Stimulated activated CD4-positive, alpha-beta T cell treated with anti-CD3 and anti-CD28 coated beads, Interleukin-1b, Interleukin-23, amount 100 ng/mL, for 24 hours (primary cell): Measurements from ENCODE around the gene C4B.
"Not testable (repeated sequence)": the region's sequence is repeated elsewhere in the genome, so short reads cannot be mapped to it uniquely, and the experiment has no call there.

Experiments used
- DNase-seq, 4 experiments: peaks; one replicate each; pipeline ENCODE4 v3.0.0-alpha.2; 2020; ENCODE audit warnings: low read depth in 4 of 4, low spot score in 1 of 4

C4B gene

DNA sequence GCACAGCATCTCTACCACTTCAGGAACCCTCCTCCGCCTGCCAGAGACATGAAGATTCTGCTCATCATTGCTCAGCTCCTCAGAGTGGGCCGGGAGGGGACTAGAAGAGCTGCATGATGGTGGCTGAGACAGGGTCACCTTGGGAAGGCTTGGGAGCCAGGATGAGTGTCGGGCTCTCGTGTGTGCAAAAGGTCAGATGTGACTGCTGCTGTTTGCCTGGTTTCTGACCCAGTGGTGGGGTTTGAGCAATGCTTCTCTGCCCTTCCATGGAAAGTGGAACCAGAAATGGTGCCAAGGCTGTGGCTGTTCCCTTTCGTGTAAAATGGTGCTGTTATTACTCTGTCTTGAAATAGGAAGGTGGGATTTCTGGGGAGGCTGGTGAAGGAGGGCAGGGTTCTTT lies 33.6 kb upstream of the C4B start:
- not testable (repeated sequence) for DNase-seq

DNA sequence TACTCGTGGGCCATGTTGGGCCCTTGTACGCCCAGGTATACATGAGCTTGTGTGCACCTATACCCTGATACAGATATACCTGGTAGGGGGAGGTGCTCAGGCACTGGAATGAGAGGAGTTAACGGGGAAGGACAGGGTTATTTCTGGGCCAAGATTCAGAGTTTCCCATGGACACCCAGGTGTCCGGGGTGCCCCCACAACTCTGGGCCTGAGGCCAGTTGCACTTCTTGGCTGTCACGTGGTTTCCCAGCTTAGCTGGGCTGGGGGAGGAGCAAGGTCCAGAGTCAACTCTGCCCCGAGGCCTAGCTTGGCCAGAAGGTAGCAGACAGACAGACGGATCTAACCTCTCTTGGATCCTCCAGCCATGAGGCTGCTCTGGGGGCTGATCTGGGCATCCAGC lies 32.9 kb upstream of the C4B start, which contains the start of gene C4A:
C4A (plus strand) TSS at position 314 of the 400 bp plus-strand sequence; CDS start at position 365, 51 bp downstream.
- not testable (repeated sequence) for DNase-seq

DNA sequence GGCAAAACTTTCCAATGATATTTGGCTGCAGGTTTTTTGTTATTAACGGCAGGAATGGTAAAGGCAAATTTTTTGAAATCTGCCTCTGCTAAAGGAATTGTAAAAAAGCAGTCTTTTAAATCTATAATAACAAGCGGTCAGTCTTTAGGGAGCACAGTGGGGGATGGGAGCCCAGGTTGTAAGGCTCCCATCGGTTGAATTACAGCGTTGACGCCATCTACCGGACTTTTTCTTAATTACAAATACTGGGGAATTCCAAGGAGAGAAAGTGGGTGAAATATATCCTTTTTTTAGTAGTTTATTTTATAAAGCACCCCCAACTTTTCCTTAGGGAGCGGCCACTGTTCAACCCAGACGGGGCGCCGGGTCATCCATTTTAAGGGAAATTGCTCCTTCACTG lies 25.2 kb upstream of the C4B start:
- not testable (repeated sequence) for DNase-seq

DNA sequence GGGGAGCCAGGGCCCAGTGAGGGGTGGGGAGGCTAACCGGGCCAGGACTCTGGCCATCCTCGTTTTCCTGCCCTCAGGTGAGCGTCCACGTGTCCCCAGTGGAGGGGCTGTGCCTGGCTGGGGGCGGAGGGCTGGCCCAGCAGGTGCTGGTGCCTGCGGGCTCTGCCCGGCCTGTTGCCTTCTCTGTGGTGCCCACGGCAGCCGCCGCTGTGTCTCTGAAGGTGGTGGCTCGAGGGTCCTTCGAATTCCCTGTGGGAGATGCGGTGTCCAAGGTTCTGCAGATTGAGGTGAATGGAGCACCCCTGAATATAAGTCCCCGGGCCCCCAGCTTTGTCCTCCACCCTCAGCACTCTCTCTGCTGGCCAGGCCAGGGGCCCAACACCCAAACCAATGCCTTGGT lies 20.2 kb upstream of the C4B start:
- DNase-seq, result not testable (repeated sequence)

DNA sequence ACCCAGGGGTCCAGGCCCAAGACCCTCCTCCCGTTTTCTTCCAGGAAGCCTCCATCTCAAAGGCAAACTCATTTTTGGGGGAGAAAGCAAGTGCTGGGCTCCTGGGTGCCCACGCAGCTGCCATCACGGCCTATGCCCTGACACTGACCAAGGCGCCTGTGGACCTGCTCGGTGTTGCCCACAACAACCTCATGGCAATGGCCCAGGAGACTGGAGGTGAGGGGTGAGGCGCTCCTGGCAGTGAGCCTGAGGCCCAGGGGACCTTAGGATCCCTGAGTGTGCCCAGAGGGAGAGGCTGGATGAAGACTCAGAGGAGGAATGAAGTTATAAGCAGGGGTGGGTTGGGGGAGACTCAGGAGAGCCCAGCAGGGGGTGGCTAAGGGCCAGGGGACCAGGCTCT lies 18.2 kb upstream of the C4B start:
- DNase-seq, result not testable (repeated sequence)

DNA sequence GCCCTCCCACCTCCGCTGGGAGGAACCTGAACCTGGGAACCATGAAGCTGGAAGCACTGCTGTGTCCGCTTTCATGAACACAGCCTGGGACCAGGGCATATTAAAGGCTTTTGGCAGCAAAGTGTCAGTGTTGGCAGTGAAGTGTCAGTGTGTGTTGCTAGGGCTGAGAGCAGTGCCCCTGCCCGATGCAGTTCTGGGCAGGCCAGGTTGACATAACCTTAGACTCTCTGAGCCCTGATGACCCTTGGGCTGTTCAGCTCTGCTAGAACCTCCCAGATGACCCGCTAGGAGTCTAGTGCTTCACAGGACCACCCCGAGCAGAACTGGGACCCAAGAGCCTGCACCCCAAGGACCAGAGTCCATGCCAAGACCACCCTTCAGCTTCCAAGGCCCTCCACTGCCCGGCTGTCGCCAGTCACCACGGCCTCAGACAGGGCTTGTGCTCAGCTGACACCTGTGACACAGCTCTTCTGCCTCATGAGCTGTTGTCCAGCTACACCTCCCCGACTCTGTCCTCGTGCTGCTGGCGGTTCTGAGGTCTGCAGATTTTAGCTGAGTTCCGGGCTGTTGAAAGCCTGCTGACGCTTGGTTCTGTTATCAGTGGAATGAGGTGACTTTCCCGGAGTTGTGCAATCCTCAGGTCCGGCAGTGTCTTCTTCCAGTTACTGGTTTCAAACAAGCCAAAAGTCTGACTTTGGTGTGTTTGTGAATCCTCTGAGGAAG lies 11.9 kb upstream of the C4B start:
- not testable (repeated sequence) for DNase-seq

DNA sequence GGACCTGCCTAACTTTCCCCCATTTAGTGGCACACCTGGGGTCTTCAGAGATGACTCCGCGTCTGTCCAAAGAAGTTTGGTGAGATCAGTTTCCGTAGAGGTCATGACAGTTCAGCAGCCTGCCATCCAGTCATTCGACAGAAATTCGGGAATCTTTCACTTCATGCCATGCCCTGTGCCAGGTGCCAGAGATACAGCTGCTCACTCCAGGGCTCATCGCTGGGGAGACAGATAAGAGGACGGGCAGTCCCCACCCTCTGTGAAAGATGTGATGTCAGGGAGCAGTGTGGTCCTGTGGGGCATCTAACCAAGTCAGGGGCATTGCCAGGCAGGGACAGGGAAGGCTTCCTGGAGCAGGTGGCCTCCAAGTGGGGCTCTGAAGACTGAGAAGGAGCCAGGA lies 11.3 kb upstream of the C4B start:
- DNase-seq, result not testable (repeated sequence)

DNA sequence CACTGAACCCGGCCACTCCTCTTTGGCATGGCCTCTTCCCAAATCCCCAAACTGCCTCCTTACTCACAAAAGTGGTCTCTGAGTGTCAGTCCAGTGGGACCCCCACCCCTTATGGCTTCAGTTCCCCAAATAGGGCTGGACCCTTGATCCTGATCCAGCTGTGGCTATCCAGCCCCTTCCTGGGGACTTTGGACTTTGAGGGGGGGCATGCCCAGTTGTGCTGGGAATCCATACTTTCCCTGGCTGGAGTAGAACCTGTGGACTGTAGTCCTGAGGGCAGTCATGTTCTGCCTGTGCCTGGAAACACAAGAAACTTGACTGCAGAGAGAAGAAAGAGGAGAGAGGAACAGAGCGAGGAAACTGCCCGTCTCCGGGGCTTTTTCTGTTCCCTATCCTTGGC lies 10.2 kb upstream of the C4B start:
- not testable (repeated sequence) for DNase-seq

DNA sequence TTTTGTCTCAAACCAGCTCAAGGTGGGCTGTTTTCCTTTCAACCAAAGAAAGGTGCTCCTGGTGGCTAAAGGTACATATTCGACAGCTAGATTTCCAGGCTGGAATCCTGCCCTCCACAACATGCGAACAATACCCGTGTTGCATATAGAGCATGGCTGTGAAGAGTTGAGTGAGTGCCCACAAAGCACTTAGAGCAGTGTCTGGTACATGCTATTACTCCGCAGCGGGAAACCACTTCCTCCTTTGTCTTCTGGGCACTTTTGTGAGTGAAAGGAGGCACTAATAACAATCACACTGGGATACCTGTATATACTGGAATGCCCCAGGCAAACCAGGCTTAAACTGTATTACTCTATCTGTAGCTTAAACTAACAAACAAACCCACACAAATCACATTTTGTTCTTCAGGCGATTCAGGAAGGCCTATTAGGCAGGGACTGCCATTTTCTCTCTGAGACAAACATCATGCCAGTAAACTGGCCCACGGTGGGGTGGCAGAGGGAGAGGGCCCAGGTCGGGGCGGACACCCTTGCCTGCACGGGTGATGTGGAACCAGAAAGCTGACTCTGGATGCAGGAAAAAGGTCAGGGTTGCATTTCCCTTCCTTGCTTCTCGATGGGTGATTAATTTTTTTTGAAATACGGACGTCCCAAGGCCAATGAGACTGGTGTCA lies 9.6 kb upstream of the C4B start:
- DNase-seq, result not testable (repeated sequence)

DNA sequence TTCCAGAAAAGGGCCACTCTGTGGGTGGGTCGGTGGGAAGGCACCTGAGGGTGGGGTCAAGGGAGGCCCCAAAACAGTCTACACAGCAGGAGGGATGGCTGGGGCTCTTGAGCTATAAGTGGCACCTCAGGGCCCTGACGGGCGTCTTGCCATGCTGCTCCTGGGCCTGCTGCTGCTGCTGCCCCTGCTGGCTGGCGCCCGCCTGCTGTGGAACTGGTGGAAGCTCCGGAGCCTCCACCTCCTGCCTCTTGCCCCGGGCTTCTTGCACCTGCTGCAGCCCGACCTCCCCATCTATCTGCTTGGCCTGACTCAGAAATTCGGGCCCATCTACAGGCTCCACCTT lies 9.1 kb upstream of the C4B start:
- not testable (repeated sequence) for DNase-seq

DNA sequence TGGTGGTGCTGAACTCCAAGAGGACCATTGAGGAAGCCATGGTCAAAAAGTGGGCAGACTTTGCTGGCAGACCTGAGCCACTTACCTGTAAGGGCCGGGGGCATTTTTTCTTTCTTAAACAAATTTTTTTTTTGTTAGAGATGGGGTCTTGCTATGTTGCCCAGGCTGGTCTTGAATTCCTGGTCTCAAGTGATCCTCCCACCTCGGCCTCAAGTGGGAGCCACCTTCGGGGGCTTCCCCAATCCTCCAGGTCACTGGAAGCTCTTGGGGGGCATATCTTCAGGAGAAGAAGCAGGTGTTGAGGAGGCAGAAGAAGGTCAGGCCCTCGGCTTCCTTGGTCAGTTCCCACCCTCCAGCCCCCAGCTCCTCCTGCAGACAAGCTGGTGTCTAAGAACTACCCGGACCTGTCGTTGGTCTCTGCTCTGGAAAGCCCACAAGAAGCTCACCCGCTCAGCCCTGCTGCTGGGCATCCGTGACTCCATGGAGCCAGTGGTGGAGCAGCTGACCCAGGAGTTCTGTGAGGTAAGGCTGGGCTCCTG lies 8.5 kb upstream of the C4B start:
- not testable (repeated sequence) for DNase-seq

DNA sequence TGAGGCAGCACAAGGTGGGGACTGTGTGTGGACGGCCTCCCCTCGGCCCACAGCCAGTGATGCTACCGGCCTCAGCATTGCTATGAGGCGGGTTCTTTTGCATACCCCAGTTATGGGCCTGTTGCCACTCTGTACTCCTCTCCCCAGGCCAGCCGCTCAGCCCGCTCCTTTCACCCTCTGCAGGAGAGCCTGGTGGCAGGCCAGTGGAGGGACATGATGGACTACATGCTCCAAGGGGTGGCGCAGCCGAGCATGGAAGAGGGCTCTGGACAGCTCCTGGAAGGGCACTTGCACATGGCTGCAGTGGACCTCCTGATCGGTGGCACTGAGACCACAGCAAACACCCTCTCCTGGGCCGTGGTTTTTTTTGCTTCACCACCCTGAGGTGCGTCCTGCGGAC lies 7.5 kb upstream of the C4B start:
- not testable (repeated sequence) for DNase-seq

DNA sequence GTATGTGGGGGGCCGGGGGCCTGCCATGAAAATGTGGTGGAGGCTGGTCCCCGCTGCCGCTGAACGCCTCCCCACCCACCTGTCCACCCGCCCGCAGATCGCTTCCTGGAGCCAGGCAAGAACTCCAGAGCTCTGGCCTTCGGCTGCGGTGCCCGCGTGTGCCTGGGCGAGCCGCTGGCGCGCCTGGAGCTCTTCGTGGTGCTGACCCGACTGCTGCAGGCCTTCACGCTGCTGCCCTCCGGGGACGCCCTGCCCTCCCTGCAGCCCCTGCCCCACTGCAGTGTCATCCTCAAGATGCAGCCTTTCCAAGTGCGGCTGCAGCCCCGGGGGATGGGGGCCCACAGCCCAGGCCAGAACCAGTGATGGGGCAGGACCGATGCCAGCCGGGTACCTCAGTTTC lies 6.6 kb upstream of the C4B start:
- not testable (repeated sequence) for DNase-seq

DNA sequence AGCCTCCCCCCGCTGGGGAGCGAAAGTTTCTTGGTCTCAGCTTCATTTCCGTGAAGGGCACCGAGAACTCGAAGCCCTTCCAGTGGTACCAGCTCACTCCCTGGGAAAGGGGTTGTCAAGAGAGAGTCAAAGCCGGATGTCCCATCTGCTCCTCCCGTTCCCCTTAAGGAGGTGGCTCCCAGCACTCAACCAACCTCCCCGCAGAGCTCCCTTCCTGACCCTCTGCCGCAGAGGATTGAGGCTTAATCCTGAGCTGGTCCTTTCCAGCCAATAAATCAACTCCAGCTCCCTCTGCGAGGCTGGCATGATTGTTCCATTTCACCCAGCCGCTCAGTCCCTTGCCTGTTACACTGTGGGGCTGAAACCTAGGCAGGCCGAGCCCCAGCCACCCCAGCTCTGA lies 6.0 kb upstream of the C4B start:
- not testable (repeated sequence) for DNase-seq

DNA sequence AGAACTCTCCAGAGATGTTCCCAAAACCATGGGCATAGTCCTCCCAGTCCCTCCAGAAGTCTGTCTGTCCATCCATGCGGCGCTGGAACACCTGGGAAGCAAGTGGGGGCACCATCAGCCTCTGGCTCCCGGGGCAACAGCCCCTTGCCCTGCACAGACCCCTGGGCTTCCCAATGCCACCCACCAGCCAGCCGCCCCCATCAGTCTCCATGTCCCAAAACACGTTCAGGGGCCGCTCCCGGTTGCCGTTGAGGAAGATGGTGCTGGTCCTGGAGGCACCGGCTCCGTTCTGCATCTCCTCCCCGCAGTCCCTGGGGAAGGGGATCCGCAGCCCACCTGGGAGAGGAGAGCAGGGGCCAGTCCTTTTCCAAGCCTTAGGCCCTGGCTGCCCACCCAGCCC lies 5.1 kb upstream of the C4B start:
- not testable (repeated sequence) for DNase-seq

DNA sequence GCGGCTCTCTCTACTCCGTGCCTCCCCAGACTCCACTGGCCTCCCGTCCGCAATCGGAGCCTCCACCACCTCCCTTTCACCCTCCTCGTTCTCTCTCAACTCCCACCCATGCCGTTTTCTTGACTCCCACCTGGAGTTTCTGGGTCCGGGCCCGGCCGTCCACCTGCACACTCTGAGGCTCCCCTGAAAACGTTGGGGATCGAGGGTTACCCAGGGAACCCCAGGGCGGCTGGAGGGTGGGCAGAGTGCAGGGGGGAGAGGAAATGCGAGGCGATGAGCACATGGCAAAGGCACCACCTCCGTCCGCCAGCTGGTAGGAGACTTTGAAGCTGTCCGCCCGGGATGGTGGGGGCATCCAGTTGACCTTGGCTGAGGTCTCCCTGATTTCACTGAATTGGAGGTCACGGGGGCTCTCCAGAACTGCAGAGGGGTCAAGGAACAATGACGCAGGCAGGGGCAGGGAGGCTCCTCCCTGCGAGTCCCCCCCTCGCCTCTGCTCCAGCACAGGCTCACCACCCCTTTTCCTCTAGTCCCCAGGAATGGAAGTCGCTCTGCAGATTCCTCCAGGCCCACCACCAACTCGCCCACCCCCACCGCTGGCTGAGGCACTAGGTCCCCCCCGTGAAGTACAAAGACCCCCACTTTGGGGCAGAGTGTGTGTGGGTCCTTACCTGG lies 3.6 kb upstream of the C4B start:
- not testable (repeated sequence) for DNase-seq

DNA sequence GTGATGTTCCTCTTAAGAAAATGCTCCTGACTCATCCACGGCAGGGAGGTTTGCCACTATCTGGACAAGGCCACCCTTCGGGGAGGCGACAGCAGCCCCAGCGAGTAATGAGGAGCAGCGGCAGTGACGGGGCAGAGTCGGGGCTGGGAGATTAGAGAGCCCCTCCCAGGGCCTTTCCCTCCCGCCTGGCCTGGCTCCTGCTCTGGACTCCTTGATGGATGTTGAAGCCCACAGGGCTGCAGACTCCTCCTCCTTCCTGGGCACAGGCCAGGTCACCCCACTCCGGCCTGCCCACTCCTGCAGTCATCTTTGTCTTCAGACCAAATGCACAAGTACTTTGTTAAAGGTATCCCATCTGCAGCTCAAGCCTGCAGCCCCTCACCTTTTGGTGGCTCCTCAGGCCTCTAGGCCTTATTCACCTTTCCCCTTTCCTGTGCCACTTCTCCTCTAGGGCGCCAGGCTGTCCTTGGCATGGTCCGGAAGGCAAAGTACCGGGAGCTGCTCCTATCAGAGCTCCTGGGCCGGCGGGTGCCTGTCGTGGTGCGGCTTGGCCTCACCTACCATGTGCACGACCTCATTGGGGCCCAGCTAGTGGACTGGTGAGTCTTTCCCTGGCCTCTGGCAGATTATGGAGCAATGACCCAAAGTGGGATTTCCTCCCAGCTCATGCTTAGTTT lies 1.5 kb upstream of the C4B start:
- not testable (repeated sequence) for DNase-seq

DNA sequence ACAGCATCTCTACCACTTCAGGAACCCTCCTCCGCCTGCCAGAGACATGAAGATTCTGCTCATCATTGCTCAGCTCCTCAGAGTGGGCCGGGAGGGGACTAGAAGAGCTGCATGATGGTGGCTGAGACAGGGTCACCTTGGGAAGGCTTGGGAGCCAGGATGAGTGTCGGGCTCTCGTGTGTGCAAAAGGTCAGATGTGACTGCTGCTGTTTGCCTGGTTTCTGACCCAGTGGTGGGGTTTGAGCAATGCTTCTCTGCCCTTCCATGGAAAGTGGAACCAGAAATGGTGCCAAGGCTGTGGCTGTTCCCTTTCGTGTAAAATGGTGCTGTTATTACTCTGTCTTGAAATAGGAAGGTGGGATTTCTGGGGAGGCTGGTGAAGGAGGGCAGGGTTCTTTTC lies 857 bp upstream of the C4B start:
- not testable (repeated sequence) for DNase-seq

DNA sequence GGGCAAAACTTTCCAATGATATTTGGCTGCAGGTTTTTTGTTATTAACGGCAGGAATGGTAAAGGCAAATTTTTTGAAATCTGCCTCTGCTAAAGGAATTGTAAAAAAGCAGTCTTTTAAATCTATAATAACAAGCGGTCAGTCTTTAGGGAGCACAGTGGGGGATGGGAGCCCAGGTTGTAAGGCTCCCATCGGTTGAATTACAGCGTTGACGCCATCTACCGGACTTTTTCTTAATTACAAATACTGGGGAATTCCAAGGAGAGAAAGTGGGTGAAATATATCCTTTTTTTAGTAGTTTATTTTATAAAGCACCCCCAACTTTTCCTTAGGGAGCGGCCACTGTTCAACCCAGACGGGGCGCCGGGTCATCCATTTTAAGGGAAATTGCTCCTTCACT lies 7.5 kb downstream of the C4B start:
- DNase-seq, result not testable (repeated sequence)

DNA sequence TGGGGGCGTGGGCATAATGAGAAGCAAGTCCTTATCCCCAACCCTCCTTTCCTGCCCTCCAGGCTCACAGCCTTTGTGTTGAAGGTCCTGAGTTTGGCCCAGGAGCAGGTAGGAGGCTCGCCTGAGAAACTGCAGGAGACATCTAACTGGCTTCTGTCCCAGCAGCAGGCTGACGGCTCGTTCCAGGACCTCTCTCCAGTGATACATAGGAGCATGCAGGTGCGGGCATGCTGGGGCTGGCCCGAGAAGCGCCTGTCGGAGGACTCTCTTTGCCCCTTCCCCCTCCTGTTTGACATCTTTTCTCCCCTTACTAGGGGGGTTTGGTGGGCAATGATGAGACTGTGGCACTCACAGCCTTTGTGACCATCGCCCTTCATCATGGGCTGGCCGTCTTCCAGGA lies 14.0 kb downstream of the C4B start:
- not testable (repeated sequence) for DNase-seq

DNA sequence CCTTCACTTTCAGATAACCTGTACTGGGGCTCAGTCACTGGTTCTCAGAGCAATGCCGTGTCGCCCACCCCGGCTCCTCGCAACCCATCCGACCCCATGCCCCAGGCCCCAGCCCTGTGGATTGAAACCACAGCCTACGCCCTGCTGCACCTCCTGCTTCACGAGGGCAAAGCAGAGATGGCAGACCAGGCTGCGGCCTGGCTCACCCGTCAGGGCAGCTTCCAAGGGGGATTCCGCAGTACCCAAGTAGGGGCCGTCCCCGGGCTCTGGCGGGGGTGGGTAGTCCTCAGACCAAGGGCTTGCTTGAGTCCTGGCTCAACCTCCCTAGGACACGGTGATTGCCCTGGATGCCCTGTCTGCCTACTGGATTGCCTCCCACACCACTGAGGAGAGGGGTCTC lies 15.0 kb downstream of the C4B start:
- DNase-seq, result not testable (repeated sequence)
